K562 (cell line): ENCODE results near the gene SKOR1. TPM values are rescaled to one million over a fixed set of nuclear protein-coding genes. Genes with fewer than 3 reads are reported as not detected.

Experiments
- CBX3 ChIP-seq, 2 experiments: IDR thresholded peaks; 1 replicate in 1 of 2; 2 replicates in 1 of 2; pipeline ENCODE4 v1.6.1; 2012; ENCODE audit warnings: inconsistent platforms in 2 of 2, low read length in 2 of 2, borderline replicate concordance in 1 of 2, control low read depth in 1 of 2
- CUX1 ChIP-seq: fragments of 200-800 bp; sonication (Bioruptor generic); IDR thresholded peaks from 2 replicates; pipeline ENCODE4 v1.6.1; 2016; ENCODE audit warnings: missing genetic modification characterization, missing compliant biosample characterization
- ETS1 ChIP-seq: conservative IDR thresholded peaks from 2 replicates; pipeline ENCODE4 v1.6.1; 2011; ENCODE audit warnings: low read depth, mild to moderate bottlenecking, low read length; ENCODE audit not compliant: control insufficient read depth
- FUS ChIP-seq: fragments of 200-400 bp; formaldehyde crosslinking; optimal IDR thresholded peaks from 2 replicates; pipeline ENCODE3; 2017; ENCODE audit warnings: low read depth, low read length
- GTF2E2 ChIP-seq: fragments of 200-800 bp; sonication (Bioruptor generic); IDR thresholded peaks from 2 replicates; pipeline ENCODE4 v1.6.1; 2016; ENCODE audit warnings: missing genetic modification characterization, missing compliant biosample characterization
- HMGXB4 ChIP-seq: sonication (generic); formaldehyde crosslinking; IDR thresholded peaks from 2 replicates; pipeline ENCODE4 v1.8.1; 2023; ENCODE audit warnings: mild to moderate bottlenecking, missing genetic modification reagents
- PBX2 ChIP-seq, 2 experiments: IDR thresholded peaks in 1 of 2; conservative IDR thresholded peaks in 1 of 2; 2 replicates each; pipeline ENCODE4 v1.6.1; 2016; ENCODE audit warnings: low read depth in 2 of 2, mild to moderate bottlenecking in 1 of 2, missing compliant biosample characterization in 1 of 2, missing genetic modification characterization in 1 of 2, moderate library complexity in 1 of 2
- SMARCE1 ChIP-seq: fragments of 450-650 bp; IDR thresholded peaks from 2 replicates; pipeline ENCODE4 v1.7.1; 2016; ENCODE audit warnings: mild to moderate bottlenecking
- SOX6 ChIP-seq: fragments of 450-650 bp; IDR thresholded peaks from 2 replicates; pipeline ENCODE4 v1.6.1; 2014; ENCODE audit warnings: mild to moderate bottlenecking
- TBL1XR1 ChIP-seq, 2 experiments: IDR thresholded peaks; 2 replicates each; pipeline ENCODE4 v1.6.1; 2012; ENCODE audit warnings: improper control_type of control experiment in 2 of 2, low read length in 2 of 2, mild to moderate bottlenecking in 1 of 2
- ZBTB17 ChIP-seq: fragments of 450-650 bp; formaldehyde crosslinking; IDR thresholded peaks from 2 replicates; pipeline ENCODE4 v1.4.0; 2020; ENCODE audit warnings: mild to moderate bottlenecking
- ZMIZ1 ChIP-seq, 2 experiments: fragments of 150-350 bp in 1 of 2; IDR thresholded peaks; 2 replicates each; pipeline ENCODE4 v1.6.1; 2012 to 2016; ENCODE audit warnings: low read depth in 2 of 2, low read length in 2 of 2, mild to moderate bottlenecking in 1 of 2, moderate library complexity in 1 of 2
- polyA plus RNA-seq, 8 experiments: library from polyadenylated mRNA; depleted of rRNA in 4 of 8; stranded (reverse) in 5 of 8; unstranded in 3 of 8; fragments of >200 nt; fragmentation: Nextera tagmentation in 2 of 8; fragmentation: Illumina TruSeq in 1 of 8; extraction: Ambion mirVana in 2 of 8; extraction: Trizol in 1 of 8; gene quantifications; 2 replicates each; pipeline versions ENCODE4 v1.2.1 to v1.2.3, GENCODE V29; 2011 to 2014; ENCODE audit warnings: inconsistent platforms in 1 of 8, missing spikeins in 1 of 8
- total RNA-seq, 7 experiments: library from RNA; depleted of rRNA in 6 of 7; stranded (reverse); fragments of >200 nt in 6 of 7; fragmentation: Illumina TruSeq in 2 of 7; extraction: Trizol in 2 of 7; gene quantifications; 2 replicates each; pipeline versions ENCODE4 v1.2.1 to v1.2.3, GENCODE V29; 2011 to 2021; ENCODE audit warnings: low replicate concordance in 1 of 7

Gene SKOR1
- total and polyA plus RNA-seq, 9 of the 15 experiments (the other 6 are each of a cell fraction or from before 2014, with no cell fraction given), result 0.04 to 0.41 (median 0.09) TPM; not detected in 3

- TF ChIP-seq ZMIZ1 (IDR thresholded peaks at IDR 0.05; ENCODE audit: low read depth in 2 of 2, low read length in 2 of 2) (no peak), PBX2 (CRISPR knock-in tag; IDR thresholded peaks at IDR 0.05; ENCODE audit: low read depth) (peak; percentile 39; the same call in 1 of the 2 replicates), PBX2 (tag; conservative IDR thresholded peaks at IDR 0.05; ENCODE audit: low read depth) (peak; percentile 91), SMARCE1 (peak; percentile 75), ETS1 (no peak), CUX1 (CRISPR knock-in tag) (no peak), GTF2E2 (tag) (no peak), CBX3 (IDR thresholded peaks at IDR 0.05; ENCODE audit: borderline replicate concordance in 1 of 2, low read length in 2 of 2) (no peak), ZBTB17 (CRISPR knock-in tag) (no peak), FUS (no peak), TBL1XR1 (IDR thresholded peaks at IDR 0.05; ENCODE audit: low read length in 2 of 2) (peak in 1 of 2 experiments; percentile 62; a peak in 2 of 4 replicates), SOX6 (peak; percentile 88), HMGXB4 (CRISPR knock-in tag) (no peak)
These were observed 25.5 kb upstream of the SKOR1 start (continued) for GRCh38 chr15:67799801-67800205.
